HepG2 (cell line): Measurements from ENCODE around the gene GLIS2. TPM values are rescaled to one million over a fixed set of nuclear protein-coding genes. Genes with fewer than 3 reads are reported as not detected.

Experiments
- BCL3 ChIP-seq: sonication (generic); formaldehyde crosslinking; IDR thresholded peaks from 2 replicates; pipeline ENCODE4 v1.5.1; 2020; ENCODE audit warnings: mild to moderate bottlenecking, missing genetic modification reagents, moderate library complexity
- BCL6 ChIP-seq: IDR thresholded peaks from 2 replicates; pipeline ENCODE4 v1.6.1; 2016; ENCODE audit warnings: missing genetic modification reagents, missing compliant biosample characterization
- CEBPZ ChIP-seq: IDR thresholded peaks from 2 replicates; pipeline ENCODE4 v1.6.1; 2012; ENCODE audit warnings: low read length, improper control_type of control experiment
- DNMT1 ChIP-seq: sonication (generic); formaldehyde crosslinking; IDR thresholded peaks from 2 replicates; pipeline ENCODE4 v1.5.1; 2020; ENCODE audit warnings: mild to moderate bottlenecking, missing genetic modification reagents
- FOXM1 ChIP-seq: sonication (generic); formaldehyde crosslinking; IDR thresholded peaks from 2 replicates; pipeline ENCODE4 v1.5.0; 2020; ENCODE audit warnings: missing genetic modification reagents
- GMEB1 ChIP-seq: sonication (generic); formaldehyde crosslinking; IDR thresholded peaks from 2 replicates; pipeline ENCODE4 v1.5.1; 2020; ENCODE audit warnings: missing genetic modification reagents, mild to moderate bottlenecking, borderline replicate concordance
- HDAC2 ChIP-seq: sonication (generic); formaldehyde crosslinking; IDR thresholded peaks from 2 replicates; pipeline ENCODE4 v1.4.0; 2020; ENCODE audit warnings: missing genetic modification reagents
- NKX3-1 ChIP-seq: sonication (generic); formaldehyde crosslinking; IDR thresholded peaks from 2 replicates; pipeline ENCODE4 v1.5.0; 2020; ENCODE audit warnings: missing genetic modification reagents
- NR3C1 ChIP-seq: sonication (generic); formaldehyde crosslinking; IDR thresholded peaks from 2 replicates; pipeline ENCODE4 v1.4.0; 2020; ENCODE audit warnings: missing genetic modification reagents
- SOX6 ChIP-seq, 2 experiments: fragments of 450-650 bp in 1 of 2; sonication (generic) in 1 of 2; formaldehyde crosslinking in 1 of 2; IDR thresholded peaks; 2 replicates each; pipeline versions ENCODE4 v1.4.0 to v1.6.1; 2017 to 2020; ENCODE audit warnings: antibody characterized with exemption in 1 of 2, mild to moderate bottlenecking in 1 of 2, missing genetic modification reagents in 1 of 2
- SP140L ChIP-seq: sonication (generic); formaldehyde crosslinking; IDR thresholded peaks from 2 replicates; pipeline ENCODE4 v1.4.0; 2020; ENCODE audit warnings: missing genetic modification reagents, borderline replicate concordance
- ZBTB44 ChIP-seq: sonication (generic); formaldehyde crosslinking; IDR thresholded peaks from 2 replicates; pipeline ENCODE4 v1.4.0; 2020; ENCODE audit warnings: missing genetic modification reagents
- ZFP91 ChIP-seq: sonication (generic); formaldehyde crosslinking; IDR thresholded peaks from 2 replicates; pipeline ENCODE4 v1.9.0; 2022; ENCODE audit warnings: missing genetic modification reagents, mild to moderate bottlenecking, borderline replicate concordance
- ZKSCAN5 ChIP-seq: sonication (generic); formaldehyde crosslinking; IDR thresholded peaks from 2 replicates; pipeline ENCODE4 v1.5.1; 2020; ENCODE audit warnings: mild to moderate bottlenecking, missing genetic modification reagents
- ZNF20 ChIP-seq: sonication (generic); formaldehyde crosslinking; IDR thresholded peaks from 2 replicates; pipeline ENCODE4 v1.4.0; 2020; ENCODE audit warnings: mild to moderate bottlenecking, moderate library complexity, missing genetic modification reagents
- ZNF709 ChIP-seq: sonication (generic); formaldehyde crosslinking; IDR thresholded peaks from 2 replicates; pipeline ENCODE4 v1.5.0; 2020; ENCODE audit warnings: mild to moderate bottlenecking, missing genetic modification reagents
- ZSCAN21 ChIP-seq: sonication (generic); formaldehyde crosslinking; IDR thresholded peaks from 2 replicates; pipeline ENCODE4 v1.8.0; 2022; ENCODE audit warnings: mild to moderate bottlenecking, missing genetic modification reagents, moderate library complexity, borderline replicate concordance
- ZSCAN30 ChIP-seq: sonication (generic); formaldehyde crosslinking; IDR thresholded peaks from 2 replicates; pipeline ENCODE4 v1.5.0; 2020; ENCODE audit warnings: mild to moderate bottlenecking, missing genetic modification reagents
- polyA plus RNA-seq, 8 experiments: library from polyadenylated mRNA; depleted of rRNA in 3 of 8; stranded (reverse) in 7 of 8; unstranded in 1 of 8; fragments of >200 nt; fragmentation: Illumina TruSeq in 4 of 8; extraction: Trizol in 4 of 8; gene quantifications; 2 replicates each; pipeline versions ENCODE4 v1.2.1 to v1.2.3, GENCODE V29; 2011 to 2016; ENCODE audit warnings: low read depth in 4 of 8, missing spikeins in 1 of 8, mixed read lengths in 1 of 8; ENCODE audit not compliant: insufficient read depth in 1 of 8
- total RNA-seq, 5 experiments: library from RNA; depleted of rRNA; stranded (reverse); fragments of >200 nt; fragmentation: Illumina TruSeq; extraction: Trizol; gene quantifications; 2 replicates each; pipeline ENCODE4 v1.2.3, GENCODE V29; 2016; ENCODE audit warnings: low read depth in 1 of 5

Gene GLIS2
- total and polyA plus RNA-seq, 2 of the 13 experiments (the other 11 are each of a cell fraction or from before 2014, with no cell fraction given), result 0.28 to 0.29 TPM

- TF ChIP-seq ZFP91, result 0 out of 2 replicates have a peak, but pooled peaks have one; percentile 4
- TF ChIP-seq DNMT1 (CRISPR knock-in tag), result no peak
- TF ChIP-seq ZKSCAN5, result no peak
- TF ChIP-seq SP140L (CRISPR knock-in tag), result no peak
- peak; percentile 79 for TF ChIP-seq BCL6
- TF ChIP-seq BCL3 (CRISPR knock-in tag), result no peak
- TF ChIP-seq ZSCAN21 (CRISPR knock-in tag), result peak; percentile 59; the same call in 1 of the 2 replicates
- no peak for TF ChIP-seq ZSCAN30 (CRISPR knock-in tag)
- TF ChIP-seq NKX3-1 (CRISPR knock-in tag), result 0 out of 2 replicates have a peak, but pooled peaks have one; percentile 31
- no peak for TF ChIP-seq FOXM1 (CRISPR knock-in tag)
- TF ChIP-seq ZNF20 (CRISPR knock-in tag), result no peak
- TF ChIP-seq HDAC2 (CRISPR knock-in tag), result peak; percentile 87
- no peak for TF ChIP-seq SOX6 (IDR thresholded peaks at IDR 0.05)
- peak; percentile 79 for TF ChIP-seq SOX6 (CRISPR knock-in tag; IDR thresholded peaks at IDR 0.05)
- TF ChIP-seq NR3C1 (CRISPR knock-in tag), result no peak
- no peak for TF ChIP-seq CEBPZ
- no peak for TF ChIP-seq ZNF709 (CRISPR knock-in tag)
- no peak for TF ChIP-seq ZBTB44 (CRISPR knock-in tag)
- peak; percentile 43; the same call in 1 of the 2 replicates for TF ChIP-seq GMEB1 (CRISPR knock-in tag)
Observed at GRCh38 chr16:4345836-4346781, 30.2 kb downstream of the GLIS2 start (continued).
